ENCODE data around the gene PPP1R14B.
A peak's percentile ranks its signal among the peaks of the same experiment; 100 is the strongest.

Gene PPP1R14B

DNA sequence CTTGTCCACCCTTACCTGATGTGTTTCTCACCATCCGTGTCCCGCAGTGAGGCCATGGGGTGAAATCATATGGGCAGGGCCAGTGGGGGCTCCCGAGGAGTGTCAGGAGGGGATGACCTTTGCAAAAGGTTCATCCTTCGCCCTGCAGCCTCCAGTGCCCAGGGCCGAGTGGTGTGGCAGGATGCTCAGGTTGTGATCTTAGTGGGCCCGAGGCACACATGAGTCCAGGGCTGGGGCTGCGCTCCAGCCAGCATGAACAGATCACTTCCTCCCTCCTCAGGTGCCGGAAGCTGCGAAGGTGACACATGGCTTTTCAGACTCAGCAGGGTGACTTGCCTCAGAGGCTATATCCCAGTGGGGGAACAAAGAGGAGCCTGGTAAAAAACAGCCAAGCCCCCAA, 8.7 kb downstream of the PPP1R14B start:
- TF ChIP-seq, protein P1, sequence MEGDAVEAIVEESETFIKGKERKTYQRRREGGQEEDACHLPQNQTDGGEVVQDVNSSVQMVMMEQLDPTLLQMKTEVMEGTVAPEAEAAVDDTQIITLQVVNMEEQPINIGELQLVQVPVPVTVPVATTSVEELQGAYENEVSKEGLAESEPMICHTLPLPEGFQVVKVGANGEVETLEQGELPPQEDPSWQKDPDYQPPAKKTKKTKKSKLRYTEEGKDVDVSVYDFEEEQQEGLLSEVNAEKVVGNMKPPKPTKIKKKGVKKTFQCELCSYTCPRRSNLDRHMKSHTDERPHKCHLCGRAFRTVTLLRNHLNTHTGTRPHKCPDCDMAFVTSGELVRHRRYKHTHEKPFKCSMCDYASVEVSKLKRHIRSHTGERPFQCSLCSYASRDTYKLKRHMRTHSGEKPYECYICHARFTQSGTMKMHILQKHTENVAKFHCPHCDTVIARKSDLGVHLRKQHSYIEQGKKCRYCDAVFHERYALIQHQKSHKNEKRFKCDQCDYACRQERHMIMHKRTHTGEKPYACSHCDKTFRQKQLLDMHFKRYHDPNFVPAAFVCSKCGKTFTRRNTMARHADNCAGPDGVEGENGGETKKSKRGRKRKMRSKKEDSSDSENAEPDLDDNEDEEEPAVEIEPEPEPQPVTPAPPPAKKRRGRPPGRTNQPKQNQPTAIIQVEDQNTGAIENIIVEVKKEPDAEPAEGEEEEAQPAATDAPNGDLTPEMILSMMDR (IDR thresholded peaks at IDR 0.05; ENCODE audit: low read depth, low read length): no peak
- DNase-seq (ENCODE audit: low read depth in 2 of 2): no peak

GRCh38 chr11:64237484-64237951, 9.2 kb downstream of the PPP1R14B start:
- no peak for DNase-seq (ENCODE audit: low read depth in 2 of 2)
- TF ChIP-seq, protein P1 (IDR thresholded peaks at IDR 0.05; ENCODE audit: low read depth, low read length): no peak
- no peak overlapping the region for H3K4me3 ChIP-seq (replicated peaks in 1 of 2; ENCODE audit: low read depth in 2 of 2, low read length in 2 of 2)

More for the DNA sequence above, 8.7 kb downstream of the PPP1R14B start:
- no peak overlapping the region for H3K4me3 ChIP-seq (replicated peaks in 1 of 2; ENCODE audit: low read depth in 2 of 2, low read length in 2 of 2)

- TF ChIP-seq, protein P1 (IDR thresholded peaks at IDR 0.05; ENCODE audit: low read depth, low read length): no peak
- peak overlapping the region; percentile 65 to 81 for H3K4me3 ChIP-seq (replicated peaks in 1 of 2; ENCODE audit: low read depth in 2 of 2, low read length in 2 of 2)
- no peak for DNase-seq (ENCODE audit: low read depth in 2 of 2)
These were observed 11.1 kb downstream of the PPP1R14B start for GRCh38 chr11:64235437-64236161.

- DNase-seq (ENCODE audit: low read depth in 2 of 2): no peak
- peak overlapping the region; percentile 65 to 81 for H3K4me3 ChIP-seq (replicated peaks in 1 of 2; ENCODE audit: low read depth in 2 of 2, low read length in 2 of 2)
- TF ChIP-seq, protein P1 (IDR thresholded peaks at IDR 0.05; ENCODE audit: low read depth, low read length): no peak
These were observed 11.9 kb downstream of the PPP1R14B start for GRCh38 chr11:64234647-64235379.

- peak within 1 kb of the TSS; percentile 65 to 81 for H3K4me3 ChIP-seq (replicated peaks in 1 of 2; ENCODE audit: low read depth in 2 of 2, low read length in 2 of 2)
- TF ChIP-seq, protein P1 (IDR thresholded peaks at IDR 0.05; ENCODE audit: low read depth, low read length): no peak
- DNase-seq (ENCODE audit: low read depth in 2 of 2): peak in 1 of 2 donors; percentile 70
These were observed 12.7 kb downstream of the PPP1R14B start, which contains the start of gene VEGFB for GRCh38 chr11:64233913-64234586. TSS of gene VEGFB (plus strand) at chr11:64234584. CDS start at chr11:64234834, 250 bp downstream.

DNA sequence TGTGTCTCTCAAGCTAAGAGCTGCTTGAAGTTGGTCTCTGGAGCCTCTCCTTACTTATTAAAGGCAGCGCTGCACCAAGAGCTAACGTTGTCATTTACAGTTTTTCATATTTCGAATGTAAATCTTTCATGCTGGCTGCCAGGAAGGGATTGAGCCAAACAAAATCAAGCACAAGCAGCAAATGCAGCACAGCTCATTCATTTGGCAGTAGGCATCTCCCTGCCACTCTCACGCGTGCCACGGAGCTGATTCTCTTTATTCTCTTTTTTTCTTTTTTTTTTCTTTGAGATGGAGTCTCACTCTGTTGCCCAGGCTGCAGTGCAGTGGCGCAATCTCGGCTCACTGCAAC, 13.8 kb downstream of the PPP1R14B start:
- no peak overlapping the region for H3K4me3 ChIP-seq (replicated peaks in 1 of 2; ENCODE audit: low read depth in 2 of 2, low read length in 2 of 2)
- TF ChIP-seq, protein P1 (IDR thresholded peaks at IDR 0.05; ENCODE audit: low read depth, low read length): no peak
- no peak for DNase-seq (ENCODE audit: low read depth in 2 of 2)
